Endodermal cell (in vitro differentiated cells): ENCODE data around the gene ANP32B. TPM values are rescaled to one million over a fixed set of nuclear protein-coding genes. Genes with fewer than 3 reads are reported as not detected.

Source experiments
- DNase-seq: peaks from one replicate; pipeline ENCODE4 v3.0.0-alpha.2; 2017
- H3K27ac ChIP-seq: 2 replicates; pipeline ENCODE4 v1.5.1; 2013; ENCODE audit warnings: mild to moderate bottlenecking, low read depth, low read length, moderate library complexity
- H3K27me3 ChIP-seq: 2 replicates; pipeline ENCODE4 v1.6.1; 2013; ENCODE audit warnings: mild to moderate bottlenecking, low read length, moderate library complexity; ENCODE audit not compliant: insufficient read depth, control insufficient read depth, poor library complexity, severe bottlenecking
- H3K36me3 ChIP-seq: 2 replicates; pipeline ENCODE4 v1.7.0; 2013; ENCODE audit warnings: mild to moderate bottlenecking, low read length, moderate library complexity; ENCODE audit not compliant: control insufficient read depth, insufficient read depth
- H3K4me1 ChIP-seq: one replicate; pipeline ENCODE4 v1.7.0; 2013; ENCODE audit warnings: low read length; ENCODE audit not compliant: control insufficient read depth, insufficient read depth
- H3K4me3 ChIP-seq: 2 replicates; pipeline ENCODE4 v1.5.1; 2013; ENCODE audit warnings: mild to moderate bottlenecking, low read length, moderate library complexity
- H3K9ac ChIP-seq: 2 replicates; pipeline ENCODE4 v1.6.1; 2013; ENCODE audit warnings: mild to moderate bottlenecking, low read length, moderate library complexity; ENCODE audit not compliant: poor library complexity, severe bottlenecking; ENCODE audit errors: extremely low read depth
- H3K9me3 ChIP-seq: 2 replicates; pipeline ENCODE4 v1.6.1; 2013; ENCODE audit warnings: mild to moderate bottlenecking, low read length, moderate library complexity; ENCODE audit not compliant: control insufficient read depth
- H3K27ac Mint-ChIP-seq: 2 replicates; pipeline ENCODE4 v1.8.0; 2020; ENCODE audit warnings: mixed read lengths
- H3K27me3 Mint-ChIP-seq: 2 replicates; pipeline ENCODE4 v1.8.0; 2021; ENCODE audit warnings: mild to moderate bottlenecking, mixed read lengths; ENCODE audit not compliant: insufficient read depth
- H3K36me3 Mint-ChIP-seq: 2 replicates; pipeline ENCODE4 v1.8.0; 2020; ENCODE audit warnings: low read depth, mixed read lengths
- H3K4me1 Mint-ChIP-seq: 2 replicates; pipeline ENCODE4 v1.8.0; 2020; ENCODE audit warnings: mixed read lengths
- H3K4me3 Mint-ChIP-seq: 2 replicates; pipeline ENCODE4 v1.8.0; 2020; ENCODE audit warnings: mild to moderate bottlenecking, moderate library complexity, mixed read lengths
- H3K9me3 Mint-ChIP-seq: 2 replicates; pipeline ENCODE4 v1.8.0; 2020; ENCODE audit warnings: mild to moderate bottlenecking, mixed read lengths
- WGBS, 2 experiments: methylation state at CpG; one replicate each; pipeline versions ENCODE4 v1.1.5 to v1.1.7; 2013; ENCODE audit warnings: missing lambda C conversion rate in 2 of 2, mixed read lengths in 1 of 2; ENCODE audit not compliant: insufficient coverage in 1 of 2, insufficient read length in 1 of 2; 5-methylcytosine and 5-hydroxymethylcytosine counted together
- total RNA-seq, 2 donors: library from RNA; stranded (reverse); fragmentation: NEBNext Ultra II Directional in 1 of 2; extraction: Animal tissue kit (Norgen Biotek cat#: 25700) in 1 of 2; gene quantifications; 2 replicates in 1 of 2; 3 replicates in 1 of 2; pipeline ENCODE4 v1.2.1, GENCODE V29; 2021
- TF ChIP-seq, protein P1 (sequence below): fragments of 200-600 bp; sonication (generic); conservative IDR thresholded peaks from 2 replicates; pipeline ENCODE4 v1.5.0; 2021; ENCODE audit warnings: antibody characterized with exemption, mild to moderate bottlenecking

The ANP32B gene
- total RNA-seq, 2 donors from 2014 or later = 155 to 191 TPM

DNA sequence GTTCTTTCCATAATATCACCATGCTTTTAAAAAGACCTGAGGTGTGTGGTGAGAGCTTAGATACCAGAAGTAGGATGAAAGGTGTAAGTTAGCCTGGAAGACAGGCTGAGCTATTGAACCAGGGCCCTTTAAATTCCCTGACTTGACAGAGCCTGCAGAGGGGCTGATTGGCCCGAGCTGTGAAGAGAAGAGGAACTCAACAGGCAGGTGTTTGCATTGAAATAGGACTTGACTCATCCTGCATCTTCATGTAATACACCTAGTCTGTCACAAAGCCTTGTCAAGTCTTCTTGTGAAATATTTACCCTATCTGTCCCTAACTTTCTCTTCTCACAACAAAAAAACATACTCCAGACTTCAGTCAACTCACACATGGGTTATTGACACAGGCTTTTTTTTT is 16.6 kb upstream of the ANP32B start:
- WGBS, 2 experiments = 33 to 60% methylated on average over 1 of the region's 1 CpG
- H3K9me3 Mint-ChIP-seq = no peaks in the 10 kb centered on the region
- H3K36me3 ChIP-seq = no peaks in the 10 kb centered on the region

DNA sequence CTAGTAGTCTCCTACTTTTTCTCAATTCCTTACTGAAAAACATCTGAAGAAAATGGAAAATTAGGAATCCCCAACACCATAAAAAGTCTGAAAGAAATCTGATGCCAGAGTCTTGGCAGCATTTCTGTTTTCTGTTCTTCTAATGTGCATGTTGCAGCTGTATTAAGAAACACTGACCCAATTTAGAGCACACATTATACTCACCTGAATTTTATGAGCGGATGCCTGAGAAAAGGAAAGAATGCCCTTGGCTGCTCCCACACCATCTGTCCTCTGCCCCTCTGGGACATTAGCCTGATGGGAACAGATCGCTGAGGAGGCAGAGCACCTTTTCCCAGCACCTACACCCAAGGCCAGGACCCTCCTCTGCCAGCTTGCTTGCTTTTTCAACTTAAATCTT is 14.1 kb upstream of the ANP32B start:
- H3K36me3 ChIP-seq = no peaks in the 10 kb centered on the region
- Mint-ChIP-seq H3K4me1 (no peaks in the 10 kb centered on the region), H3K27me3 (peaks cover 84% of the 10 kb centered on the region), H3K9me3 (no peaks in the 10 kb centered on the region), H3K4me3 (no peak overlapping the region), H3K36me3 (no peaks in the 10 kb centered on the region), H3K27ac (no peak overlapping the region)
- TF ChIP-seq, protein P1, sequence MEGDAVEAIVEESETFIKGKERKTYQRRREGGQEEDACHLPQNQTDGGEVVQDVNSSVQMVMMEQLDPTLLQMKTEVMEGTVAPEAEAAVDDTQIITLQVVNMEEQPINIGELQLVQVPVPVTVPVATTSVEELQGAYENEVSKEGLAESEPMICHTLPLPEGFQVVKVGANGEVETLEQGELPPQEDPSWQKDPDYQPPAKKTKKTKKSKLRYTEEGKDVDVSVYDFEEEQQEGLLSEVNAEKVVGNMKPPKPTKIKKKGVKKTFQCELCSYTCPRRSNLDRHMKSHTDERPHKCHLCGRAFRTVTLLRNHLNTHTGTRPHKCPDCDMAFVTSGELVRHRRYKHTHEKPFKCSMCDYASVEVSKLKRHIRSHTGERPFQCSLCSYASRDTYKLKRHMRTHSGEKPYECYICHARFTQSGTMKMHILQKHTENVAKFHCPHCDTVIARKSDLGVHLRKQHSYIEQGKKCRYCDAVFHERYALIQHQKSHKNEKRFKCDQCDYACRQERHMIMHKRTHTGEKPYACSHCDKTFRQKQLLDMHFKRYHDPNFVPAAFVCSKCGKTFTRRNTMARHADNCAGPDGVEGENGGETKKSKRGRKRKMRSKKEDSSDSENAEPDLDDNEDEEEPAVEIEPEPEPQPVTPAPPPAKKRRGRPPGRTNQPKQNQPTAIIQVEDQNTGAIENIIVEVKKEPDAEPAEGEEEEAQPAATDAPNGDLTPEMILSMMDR = no peak
- no peak overlapping the region for H3K4me3 ChIP-seq
- H3K9me3 ChIP-seq = no peaks in the 10 kb centered on the region
- H3K4me1 ChIP-seq = no peaks in the 10 kb centered on the region
- no peak for DNase-seq
- H3K27ac ChIP-seq = no peak overlapping the region
- peaks cover 91% of the 10 kb centered on the region for H3K27me3 ChIP-seq
- WGBS, 2 experiments = 88% methylated on average over 2 of the region's 2 CpGs; no CpG with 5 or more reads in 1 of the 2 experiments
- no peak overlapping the region for H3K9ac ChIP-seq

More for the DNA sequence above, 16.6 kb upstream of the ANP32B start:
- H3K36me3 Mint-ChIP-seq = no peaks in the 10 kb centered on the region
- H3K4me1 Mint-ChIP-seq = no peaks in the 10 kb centered on the region
- Histone ChIP-seq H3K9me3 (no peaks in the 10 kb centered on the region), H3K4me3 (no peak overlapping the region), H3K4me1 (no peaks in the 10 kb centered on the region), H3K9ac (no peak overlapping the region), H3K27me3 (peaks cover 77% of the 10 kb centered on the region), H3K27ac (no peak overlapping the region)
- TF ChIP-seq, protein P1 = no peak
- H3K27ac Mint-ChIP-seq = no peak overlapping the region
- H3K4me3 Mint-ChIP-seq = no peak overlapping the region
- peak; percentile 69 for DNase-seq
- H3K27me3 Mint-ChIP-seq = peaks cover 82% of the 10 kb centered on the region

DNA sequence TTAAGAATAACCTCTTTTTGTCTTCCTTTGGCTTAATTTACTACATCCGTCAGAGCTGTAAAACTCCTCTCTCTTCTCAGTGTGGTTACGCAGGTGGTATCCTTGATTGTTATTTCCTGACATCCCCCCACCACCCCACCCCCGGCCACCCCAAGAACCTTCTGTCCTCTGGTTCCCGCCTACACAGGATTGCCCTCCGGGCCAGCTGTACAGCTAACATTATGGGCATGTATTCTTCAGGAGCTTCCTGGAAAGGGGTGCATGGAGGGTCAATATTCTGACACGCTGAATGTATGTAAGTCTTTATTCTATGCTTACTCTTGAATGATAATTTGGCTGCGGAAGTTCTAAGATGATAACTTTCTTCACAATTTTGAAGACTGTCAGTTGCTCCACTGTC is 13.0 kb upstream of the ANP32B start:
- DNase-seq = no peak
- Histone ChIP-seq H3K4me3 (no peak overlapping the region), H3K36me3 (no peaks in the 10 kb centered on the region), H3K9me3 (no peaks in the 10 kb centered on the region), H3K9ac (no peak overlapping the region), H3K27ac (no peak overlapping the region), H3K4me1 (no peaks in the 10 kb centered on the region), H3K27me3 (peaks cover 91% of the 10 kb centered on the region)
- H3K4me1 Mint-ChIP-seq = no peaks in the 10 kb centered on the region
- no peaks in the 10 kb centered on the region for H3K9me3 Mint-ChIP-seq
- no peaks in the 10 kb centered on the region for H3K36me3 Mint-ChIP-seq
- H3K4me3 Mint-ChIP-seq = no peak overlapping the region
- H3K27me3 Mint-ChIP-seq = peaks cover 85% of the 10 kb centered on the region
- WGBS, 2 experiments = 82 to 86% methylated on average over 6 of the region's 7 CpGs
- TF ChIP-seq, protein P1 = no peak
- no peak overlapping the region for H3K27ac Mint-ChIP-seq
